Hepatocyte (in vitro differentiated cells): Measurements from ENCODE around the gene GRIK2. TPM values are rescaled to one million over a fixed set of nuclear protein-coding genes. Genes with fewer than 3 reads are reported as not detected.

ENCODE experiments used
- DNase-seq: peaks from one replicate; pipeline ENCODE4 v3.0.0-alpha.2; 2016; ENCODE audit warnings: low spot score
- H2AFZ ChIP-seq: fragments of 200-600 bp; sonication (generic); 2 replicates; pipeline ENCODE4 v1.6.0; 2016; ENCODE audit warnings: antibody characterized with exemption, mild to moderate bottlenecking
- H3K27ac ChIP-seq: fragments of 200-600 bp; sonication (generic); 2 replicates; pipeline ENCODE4 v1.5.1; 2016; ENCODE audit warnings: mild to moderate bottlenecking
- H3K27me3 ChIP-seq: fragments of 200-600 bp; sonication (generic); 2 replicates; pipeline ENCODE4 v1.6.1; 2016
- H3K36me3 ChIP-seq: fragments of 200-600 bp; sonication (generic); replicated peaks from 2 replicates; pipeline ENCODE4 v1.5.1; 2016; ENCODE audit warnings: low read depth; ENCODE audit not compliant: insufficient read depth
- H3K4me1 ChIP-seq: fragments of 200-600 bp; sonication (generic); 2 replicates; pipeline ENCODE4 v1.5.1; 2016; ENCODE audit warnings: mild to moderate bottlenecking, moderate library complexity; ENCODE audit not compliant: insufficient read depth
- H3K4me2 ChIP-seq: fragments of 200-600 bp; sonication (generic); 2 replicates; pipeline ENCODE4 v1.6.0; 2016
- H3K4me3 ChIP-seq: fragments of 200-600 bp; sonication (generic); 2 replicates; pipeline ENCODE4 v1.5.1; 2016; ENCODE audit warnings: mild to moderate bottlenecking
- H3K79me2 ChIP-seq: fragments of 200-600 bp; sonication (generic); 2 replicates; pipeline ENCODE4 v1.6.0; 2017; ENCODE audit warnings: mild to moderate bottlenecking
- H3K9me2 ChIP-seq: fragments of 200-600 bp; sonication (generic); replicated peaks from 2 replicates; pipeline ENCODE4 v1.6.0; 2017; ENCODE audit warnings: mild to moderate bottlenecking; ENCODE audit not compliant: insufficient read depth
- H3K9me3 ChIP-seq: fragments of 200-600 bp; sonication (generic); 2 replicates; pipeline ENCODE4 v1.5.1; 2016; ENCODE audit warnings: low read depth, mild to moderate bottlenecking
- H4K20me1 ChIP-seq: fragments of 200-600 bp; sonication (generic); 2 replicates; pipeline ENCODE4 v1.6.0; 2016; ENCODE audit warnings: mild to moderate bottlenecking; ENCODE audit not compliant: insufficient read depth, poor library complexity, severe bottlenecking
- EZH2 ChIP-seq: fragments of 200-600 bp; sonication (generic); IDR thresholded peaks from 2 replicates; pipeline ENCODE4 v1.6.1; 2016; ENCODE audit warnings: antibody characterized with exemption, mild to moderate bottlenecking, borderline replicate concordance
- EZH2phosphoT487 ChIP-seq: fragments of 200-600 bp; sonication (generic); IDR thresholded peaks from one replicate; pipeline ENCODE4 v1.6.1; 2018; ENCODE audit warnings: antibody characterized with exemption, mild to moderate bottlenecking, low read depth, moderate library complexity; ENCODE audit not compliant: unreplicated experiment, severe bottlenecking
- WGBS: methylation state at CpG from one replicate; pipeline ENCODE4 v1.1.6; 2016; ENCODE audit warnings: low lambda C conversion rate; ENCODE audit errors: missing lambda C conversion rate; 5-methylcytosine and 5-hydroxymethylcytosine counted together
- polyA plus RNA-seq: library from polyadenylated mRNA; unstranded; fragments of >200 nt; fragmentation: Nextera tagmentation; extraction: Ambion mirVana; gene quantifications from 2 replicates; pipeline ENCODE4 v1.2.1, GENCODE V29; 2016
- total RNA-seq: library from RNA; depleted of rRNA; stranded (reverse); fragments of >200 nt; gene quantifications from 2 replicates; pipeline ENCODE4 v1.2.3, GENCODE V29; 2014
- TF ChIP-seq, protein P1 (sequence below): fragments of 200-600 bp; sonication (generic); IDR thresholded peaks from 2 replicates; pipeline ENCODE4 v1.5.1; 2016; ENCODE audit warnings: antibody characterized with exemption, mild to moderate bottlenecking; ENCODE audit not compliant: poor library complexity

Gene GRIK2
- total and polyA plus RNA-seq, 2 experiments from 2014 or later, result 5.8 to 6.2 TPM

DNA sequence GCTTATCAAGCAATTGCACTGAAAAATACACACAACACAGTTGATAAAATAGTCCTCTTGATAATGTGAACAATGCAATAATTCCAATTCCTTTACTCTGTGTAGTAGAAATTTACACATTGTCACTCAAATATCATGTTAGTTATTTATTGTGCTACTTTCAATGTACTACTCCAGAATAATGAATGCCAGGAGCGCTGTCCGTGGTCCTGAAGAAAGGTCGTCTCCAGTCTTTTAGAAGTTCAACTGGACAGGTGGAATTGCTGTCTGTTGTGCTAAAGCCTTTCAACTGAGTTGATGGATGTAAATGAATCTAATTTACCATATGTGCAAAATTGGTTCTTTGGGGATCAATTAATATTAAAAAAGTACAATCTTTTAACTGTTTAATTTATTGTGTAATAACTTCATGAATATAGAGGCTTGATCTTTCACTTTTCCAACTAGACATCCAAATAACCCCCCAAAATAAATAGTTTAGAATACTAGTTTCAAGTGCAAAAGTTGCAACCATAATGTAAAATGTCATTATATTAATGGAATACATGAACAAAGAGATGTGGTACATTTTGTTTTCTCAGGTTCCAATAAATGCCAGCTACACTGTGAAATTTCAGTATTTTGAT, 3.2 kb downstream of the GRIK2 start:
- Histone ChIP-seq H3K4me3 (no peak overlapping the region), H3K4me2 (no peak overlapping the region), H3K27me3 (peaks cover 65% of the 10 kb centered on the region), H4K20me1 (no peaks in the 10 kb centered on the region), H3K79me2 (no peaks in the 10 kb centered on the region), H3K9me3 (no peaks in the 10 kb centered on the region), H3K36me3 (no peaks in the 10 kb centered on the region), H3K27ac (no peak overlapping the region), H2AFZ (no peak overlapping the region), H3K9me2 (no peaks in the 10 kb centered on the region), H3K4me1 (peaks cover 2% of the 10 kb centered on the region)
- no peak for TF ChIP-seq EZH2
- no peak for TF ChIP-seq EZH2phosphoT487
- TF ChIP-seq, protein P1, sequence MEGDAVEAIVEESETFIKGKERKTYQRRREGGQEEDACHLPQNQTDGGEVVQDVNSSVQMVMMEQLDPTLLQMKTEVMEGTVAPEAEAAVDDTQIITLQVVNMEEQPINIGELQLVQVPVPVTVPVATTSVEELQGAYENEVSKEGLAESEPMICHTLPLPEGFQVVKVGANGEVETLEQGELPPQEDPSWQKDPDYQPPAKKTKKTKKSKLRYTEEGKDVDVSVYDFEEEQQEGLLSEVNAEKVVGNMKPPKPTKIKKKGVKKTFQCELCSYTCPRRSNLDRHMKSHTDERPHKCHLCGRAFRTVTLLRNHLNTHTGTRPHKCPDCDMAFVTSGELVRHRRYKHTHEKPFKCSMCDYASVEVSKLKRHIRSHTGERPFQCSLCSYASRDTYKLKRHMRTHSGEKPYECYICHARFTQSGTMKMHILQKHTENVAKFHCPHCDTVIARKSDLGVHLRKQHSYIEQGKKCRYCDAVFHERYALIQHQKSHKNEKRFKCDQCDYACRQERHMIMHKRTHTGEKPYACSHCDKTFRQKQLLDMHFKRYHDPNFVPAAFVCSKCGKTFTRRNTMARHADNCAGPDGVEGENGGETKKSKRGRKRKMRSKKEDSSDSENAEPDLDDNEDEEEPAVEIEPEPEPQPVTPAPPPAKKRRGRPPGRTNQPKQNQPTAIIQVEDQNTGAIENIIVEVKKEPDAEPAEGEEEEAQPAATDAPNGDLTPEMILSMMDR, result no peak
- peak; percentile 83 for DNase-seq
- WGBS, result 1% methylated on average over 3 of the region's 3 CpGs

DNA sequence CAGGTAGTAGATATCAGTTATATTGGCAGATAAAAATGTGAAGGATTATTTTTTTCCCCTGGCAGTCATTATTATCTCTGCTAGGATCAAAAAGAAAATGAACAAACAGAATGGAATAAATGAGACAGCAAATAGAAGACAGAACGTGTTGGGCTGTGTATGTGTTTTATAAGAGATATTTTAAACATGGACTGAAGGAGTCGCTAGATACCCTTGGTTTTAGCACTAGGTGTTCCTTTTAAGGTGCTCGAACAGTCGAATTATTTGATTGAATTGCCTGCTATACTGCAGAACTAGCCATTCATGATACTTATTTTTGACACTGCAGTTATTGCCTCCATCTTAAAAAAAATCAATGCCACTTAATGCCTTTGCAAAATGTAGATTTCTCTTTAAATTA, 3.7 kb downstream of the GRIK2 start:
- Histone ChIP-seq H4K20me1 (no peaks in the 10 kb centered on the region), H3K27me3 (peaks cover 64% of the 10 kb centered on the region), H3K4me3 (no peak overlapping the region), H3K79me2 (no peaks in the 10 kb centered on the region), H3K36me3 (no peaks in the 10 kb centered on the region), H3K27ac (no peak overlapping the region), H3K4me1 (peaks cover 2% of the 10 kb centered on the region), H3K9me2 (no peaks in the 10 kb centered on the region), H3K4me2 (no peak overlapping the region), H2AFZ (no peak overlapping the region), H3K9me3 (no peaks in the 10 kb centered on the region)
- WGBS, result 19% methylated on average over 4 of the region's 4 CpGs
- no peak for TF ChIP-seq EZH2
- TF ChIP-seq EZH2phosphoT487, result no peak
- TF ChIP-seq, protein P1, result no peak
- DNase-seq, result no peak

DNA sequence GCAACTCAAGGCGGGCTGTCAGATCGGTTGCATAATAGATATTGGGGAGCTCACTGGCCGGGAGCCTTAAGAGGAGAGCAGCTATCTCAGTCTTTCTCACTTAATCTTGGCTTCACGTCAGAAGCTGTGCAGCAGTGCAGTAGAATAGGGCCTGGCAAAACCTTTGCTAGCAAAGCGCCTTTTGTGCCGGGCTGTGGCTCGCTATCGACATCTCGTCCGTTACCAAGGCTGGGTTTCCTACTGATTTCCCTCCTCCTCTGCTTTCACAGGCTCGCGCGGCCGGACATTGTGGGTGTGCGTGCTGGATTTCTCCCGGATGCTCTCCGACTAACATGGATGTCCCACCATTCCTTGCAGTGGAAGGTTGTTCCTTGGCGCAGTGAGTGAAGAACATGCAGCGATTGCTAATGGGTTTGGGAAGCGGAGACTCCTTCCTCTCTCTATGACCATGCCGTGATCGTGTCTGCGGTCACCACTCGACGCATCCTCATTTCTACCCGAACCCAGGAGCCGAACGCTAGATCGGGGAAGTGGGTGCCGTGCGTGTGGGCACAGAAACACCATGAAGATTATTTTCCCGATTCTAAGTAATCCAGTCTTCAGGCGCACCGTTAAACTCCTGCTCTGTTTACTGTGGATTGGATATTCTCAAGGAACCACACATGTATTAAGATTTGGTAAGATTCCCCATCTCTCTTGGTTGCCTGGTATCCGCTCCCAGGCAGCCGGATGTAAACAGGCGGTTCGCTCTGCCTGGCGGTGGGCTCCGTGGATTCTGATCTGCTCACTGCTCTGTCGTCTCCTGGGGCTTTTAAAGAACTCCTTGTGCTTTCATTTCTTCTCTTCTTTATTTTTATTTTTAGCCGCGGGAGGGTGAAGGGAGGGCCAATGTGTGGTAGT, 5.5 kb downstream of the GRIK2 start:
- H3K4me2 ChIP-seq, result peak overlapping the region; percentile 44
- no peaks in the 10 kb centered on the region for H3K9me2 ChIP-seq
- H3K27me3 ChIP-seq, result peaks cover 68% of the 10 kb centered on the region
- H3K79me2 ChIP-seq, result no peaks in the 10 kb centered on the region
- WGBS, result 46% methylated on average over 43 of the region's 43 CpGs
- DNase-seq, result no peak
- H3K36me3 ChIP-seq, result no peaks in the 10 kb centered on the region
- H3K4me1 ChIP-seq, result no peaks in the 10 kb centered on the region
- H4K20me1 ChIP-seq, result no peaks in the 10 kb centered on the region
- no peaks in the 10 kb centered on the region for H3K9me3 ChIP-seq
- H2AFZ ChIP-seq, result no peak overlapping the region
- TF ChIP-seq, protein P1, result no peak
- TF ChIP-seq EZH2phosphoT487, result no peak
- no peak for TF ChIP-seq EZH2
- no peak overlapping the region for H3K27ac ChIP-seq
- no peak overlapping the region for H3K4me3 ChIP-seq
